NCI-H2196 (cell line): ENCODE data around the gene RSF1.

Experiments used
- DNase-seq: peaks from one replicate; lab custom pipeline; 2025; ENCODE audit not compliant: unreplicated experiment; lab: John Stamatoyannopoulos, UW

The RSF1 gene

GRCh38 chr11:77753230-77753629, 67.3 kb downstream of the RSF1 start:
- DNase-seq, result no peak

DNA sequence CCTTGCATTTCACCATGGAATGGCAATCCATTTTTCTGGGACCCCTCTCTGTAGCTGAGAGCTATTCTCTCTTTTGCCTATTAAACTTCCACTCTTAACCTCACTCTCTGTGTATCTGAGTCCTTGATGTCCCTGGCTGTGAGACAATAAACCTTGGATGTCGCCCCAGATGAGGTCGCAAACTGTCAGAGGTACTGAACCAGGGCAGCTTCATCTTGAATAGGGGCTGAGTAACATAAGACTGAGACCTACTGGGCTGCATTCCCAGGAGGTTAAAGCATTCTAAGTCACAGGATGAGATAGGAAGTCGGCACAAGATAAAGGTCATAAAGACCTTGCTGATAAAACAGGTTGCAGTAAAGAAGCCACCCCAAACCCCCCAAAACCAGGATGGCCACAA, 68.0 kb downstream of the RSF1 start:
- DNase-seq, result no peak

GRCh38 chr11:77750394-77751156, 69.9 kb downstream of the RSF1 start:
- DNase-seq, result no peak

DNA sequence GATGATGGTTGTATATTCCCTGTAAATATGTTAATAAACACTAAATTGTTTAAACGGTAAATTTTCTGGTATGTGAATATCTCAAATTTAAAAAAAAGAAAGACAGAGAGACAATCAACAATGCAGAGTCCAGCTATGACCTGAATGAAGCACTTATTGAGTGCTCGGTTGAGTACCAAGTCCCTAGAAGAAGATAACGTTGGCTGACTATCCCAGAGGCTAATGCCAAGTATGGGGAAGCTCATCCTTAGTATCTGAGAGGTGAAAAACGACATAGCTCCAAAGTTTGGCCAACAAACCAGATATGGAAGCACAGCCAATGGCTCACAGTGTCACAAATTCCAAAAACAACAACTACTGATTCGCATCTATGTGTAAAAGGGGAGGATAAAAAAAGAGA, 71.3 kb downstream of the RSF1 start:
- no peak for DNase-seq

DNA sequence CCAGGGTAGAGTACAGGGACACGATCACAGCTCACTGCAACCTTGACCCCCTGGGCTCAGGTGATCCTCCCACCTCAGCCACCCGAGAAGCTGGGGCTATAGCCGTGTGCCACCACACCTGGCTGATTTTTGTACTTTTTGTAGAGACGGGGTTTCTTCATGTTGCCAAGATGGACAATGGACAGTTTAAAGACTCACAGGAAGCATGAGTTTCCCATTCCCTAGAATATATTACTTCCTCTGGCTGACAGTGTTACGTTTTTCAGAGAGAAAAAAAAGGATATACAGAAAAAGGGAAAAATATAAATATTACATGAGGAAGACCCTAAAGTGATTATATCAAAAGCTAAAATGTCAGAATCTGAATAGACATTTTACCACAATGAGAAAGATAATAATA, 72.3 kb downstream of the RSF1 start:
- no peak for DNase-seq

- DNase-seq, result no peak
Observed at GRCh38 chr11:77747381-77747969, 73.0 kb downstream of the RSF1 start.

DNA sequence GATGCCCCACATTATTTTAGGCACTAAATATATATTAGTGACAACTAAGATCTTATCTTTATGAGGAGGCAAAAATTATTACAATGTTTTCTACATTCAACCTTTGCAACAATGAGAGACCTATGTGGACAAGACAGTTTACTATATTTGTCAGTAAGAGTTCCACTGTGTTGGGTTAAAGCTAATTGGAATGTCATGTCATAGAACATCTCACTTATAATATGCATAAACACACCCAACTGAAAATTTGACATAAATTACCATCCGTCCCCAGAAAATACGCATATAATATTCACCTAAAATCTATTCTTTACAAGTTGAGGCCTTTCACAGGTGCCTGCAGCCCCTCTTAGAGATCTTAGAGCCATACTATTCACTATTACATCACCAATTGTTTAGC, 84.0 kb downstream of the RSF1 start:
- no peak for DNase-seq

DNA sequence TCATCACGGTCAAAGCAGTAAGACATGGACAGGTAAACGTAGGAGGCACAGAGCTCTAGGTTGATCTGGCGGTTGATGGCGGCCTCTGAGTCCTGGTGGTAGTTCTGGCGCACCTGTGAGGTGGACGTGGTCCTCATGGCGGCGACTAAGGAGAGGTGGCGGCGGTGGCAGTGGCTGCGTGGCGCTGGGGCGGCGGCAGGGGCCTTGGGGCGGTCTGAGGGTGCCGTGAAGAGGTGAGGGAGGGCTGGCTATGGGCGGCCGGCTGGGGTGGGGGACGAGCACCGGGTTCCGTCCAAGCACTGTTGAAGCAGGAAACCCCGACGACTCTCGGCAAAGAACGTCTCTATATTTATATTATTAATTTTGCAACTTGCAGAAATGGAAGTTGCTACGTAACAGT, 85.6 kb downstream of the RSF1 start:
- DNase-seq, result no peak

GRCh38 chr11:77732143-77732542, 88.4 kb downstream of the RSF1 start:
- DNase-seq, result no peak

DNA sequence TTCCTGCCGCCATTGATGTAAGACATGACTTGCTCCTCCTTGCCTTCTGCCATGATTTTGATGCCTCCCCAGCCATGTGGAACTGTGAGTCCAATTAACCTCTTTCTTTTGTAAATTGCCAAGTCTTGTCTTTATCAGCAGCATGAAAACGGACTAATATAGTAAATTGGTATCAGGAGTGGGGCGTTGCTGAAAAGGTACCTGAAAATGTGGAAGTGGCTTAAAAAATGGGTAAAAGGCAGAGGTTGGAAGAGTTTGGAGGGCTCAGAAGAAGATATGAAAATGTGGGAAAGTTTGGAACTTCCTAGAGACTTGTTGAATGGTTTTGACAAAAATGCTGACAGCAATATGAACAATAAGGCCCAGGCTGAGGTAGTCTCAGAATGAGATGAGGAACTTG, 89.7 kb downstream of the RSF1 start:
- DNase-seq, result no peak

DNA sequence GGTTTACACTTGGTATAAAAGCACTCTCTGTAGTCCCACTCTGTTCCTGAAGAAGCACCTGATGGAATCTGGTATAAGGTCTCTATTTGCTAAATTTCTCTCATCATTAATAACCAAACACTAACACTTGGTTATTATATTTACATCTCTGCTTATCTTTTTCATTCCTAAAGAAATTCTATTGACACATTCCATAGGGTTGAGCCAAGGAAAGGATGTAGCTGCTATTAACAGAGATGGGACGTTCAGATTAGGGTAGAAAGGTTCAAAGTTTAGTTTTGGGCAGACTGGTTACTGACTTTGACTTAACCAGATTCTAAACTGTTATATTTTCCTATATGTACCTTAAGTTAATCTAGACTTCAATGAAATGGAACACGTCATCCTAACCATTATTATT, 91.5 kb downstream of the RSF1 start:
- no peak for DNase-seq

- DNase-seq, result no peak
Observed at GRCh38 chr11:77728203-77728786, 92.2 kb downstream of the RSF1 start.

DNA sequence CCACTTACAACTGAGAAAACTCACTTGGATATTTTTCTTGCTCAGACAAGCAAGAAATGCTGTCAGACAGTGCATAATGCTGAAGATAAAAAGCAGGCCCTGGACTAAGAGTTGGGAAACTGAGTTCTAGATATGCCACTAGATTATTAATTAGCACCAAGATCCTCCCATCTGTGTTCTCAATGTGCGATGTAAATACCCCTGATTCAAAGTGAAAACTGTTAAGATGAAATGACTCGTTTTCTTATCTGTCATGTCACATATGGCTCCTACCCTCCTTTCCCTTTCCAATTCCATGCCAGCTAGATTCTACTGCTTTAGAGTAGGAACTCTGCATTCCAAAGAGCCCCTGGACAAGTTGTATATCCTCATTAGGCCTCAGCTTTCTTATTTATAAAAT, 94.0 kb downstream of the RSF1 start:
- no peak for DNase-seq

- no peak for DNase-seq
Observed at GRCh38 chr11:77725433-77725832, 95.1 kb downstream of the RSF1 start.

DNA sequence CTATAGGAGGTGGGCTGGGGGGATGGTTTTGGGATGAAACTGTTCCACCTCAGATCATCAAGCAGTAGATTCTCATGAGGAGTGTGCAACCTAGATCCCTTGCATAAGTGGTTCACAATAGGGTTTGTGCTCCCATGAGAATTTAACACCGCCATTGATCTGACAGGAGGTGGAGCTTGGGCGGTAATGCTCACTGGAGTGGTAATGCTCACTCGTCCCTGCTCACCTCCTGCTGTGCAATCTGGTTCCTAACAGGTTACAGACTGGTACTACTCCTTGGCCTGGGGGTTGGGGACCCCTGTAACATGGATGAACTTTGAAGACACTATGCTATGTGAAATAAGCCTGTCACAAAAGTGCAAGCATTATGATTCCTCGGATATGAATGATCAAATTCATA, 95.9 kb downstream of the RSF1 start:
- no peak for DNase-seq

DNA sequence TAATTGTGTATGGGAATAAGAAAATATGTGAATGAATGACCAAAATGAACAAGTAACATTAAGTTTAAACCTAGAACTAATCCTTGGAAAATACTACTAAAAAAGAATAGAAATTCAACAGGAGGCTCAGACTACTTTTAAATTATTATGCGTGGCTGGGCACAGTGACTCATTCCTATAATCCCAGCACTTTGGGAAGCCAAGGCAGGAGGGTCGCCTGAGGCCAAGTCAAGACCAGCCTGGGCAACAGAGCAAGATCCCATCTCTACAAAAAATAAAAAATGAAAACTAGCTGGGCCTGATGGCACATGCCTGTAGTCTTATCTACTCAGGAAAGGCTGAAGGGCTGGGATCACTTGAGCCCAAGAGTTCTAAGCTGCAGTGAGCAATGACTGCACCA, 97.5 kb downstream of the RSF1 start:
- DNase-seq, result no peak

DNA sequence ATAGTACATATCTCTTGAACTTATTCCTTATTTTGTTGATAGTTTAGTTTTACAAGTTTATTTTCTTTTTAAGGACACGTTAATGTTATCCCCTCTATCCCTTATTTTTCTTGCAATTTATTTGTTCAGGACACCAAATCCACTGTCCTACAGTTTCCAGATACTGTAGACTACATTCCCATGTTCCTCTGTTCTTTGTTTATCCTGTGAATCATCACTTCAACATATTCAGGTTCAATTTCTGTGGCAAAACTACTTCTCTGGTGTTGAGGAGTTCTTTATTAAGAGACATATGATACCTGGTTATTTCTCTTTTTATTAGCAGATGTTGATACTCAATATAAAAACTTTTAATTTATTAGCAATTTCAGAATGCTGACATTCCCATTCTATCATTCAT, 110.2 kb downstream of the RSF1 start:
- DNase-seq, result no peak

DNA sequence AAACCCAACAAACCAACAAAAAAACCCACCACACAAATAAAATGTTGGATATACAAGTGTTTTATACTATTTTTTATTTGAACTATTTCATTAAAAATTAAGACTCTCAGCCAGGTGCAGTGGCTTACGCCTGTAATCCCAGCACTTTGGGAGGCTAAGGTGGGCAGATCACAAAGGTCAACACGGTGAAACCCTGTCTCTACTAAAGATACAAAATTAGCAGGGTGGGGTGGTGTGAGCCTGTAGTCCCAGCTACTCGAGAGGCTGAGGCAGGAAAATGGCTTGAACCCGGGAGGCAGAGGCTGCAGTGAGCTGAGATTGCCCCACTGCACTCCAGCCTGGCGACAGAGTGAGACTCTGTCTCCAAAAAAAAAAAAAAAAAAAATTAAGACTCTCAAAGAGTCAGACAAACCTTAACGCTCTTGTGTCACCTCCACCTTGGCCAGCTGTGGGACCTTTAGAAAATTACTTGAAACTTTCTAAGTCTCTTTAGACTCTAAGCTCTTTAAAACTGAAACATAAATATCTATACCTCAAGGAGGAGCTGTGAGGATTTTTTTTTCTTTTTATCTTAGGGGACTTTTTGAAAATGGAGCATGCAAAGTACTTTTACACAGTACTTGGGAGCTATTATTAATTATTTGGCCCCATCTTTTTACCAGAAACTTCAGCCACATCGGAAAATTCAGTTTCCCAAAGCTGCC, 114.5 kb downstream of the RSF1 start:
- DNase-seq, result no peak

- no peak for DNase-seq
Observed at GRCh38 chr11:77705195-77705875, 115.2 kb downstream of the RSF1 start.

- no peak for DNase-seq
Observed at GRCh38 chr11:77704029-77704428, 116.5 kb downstream of the RSF1 start.

DNA sequence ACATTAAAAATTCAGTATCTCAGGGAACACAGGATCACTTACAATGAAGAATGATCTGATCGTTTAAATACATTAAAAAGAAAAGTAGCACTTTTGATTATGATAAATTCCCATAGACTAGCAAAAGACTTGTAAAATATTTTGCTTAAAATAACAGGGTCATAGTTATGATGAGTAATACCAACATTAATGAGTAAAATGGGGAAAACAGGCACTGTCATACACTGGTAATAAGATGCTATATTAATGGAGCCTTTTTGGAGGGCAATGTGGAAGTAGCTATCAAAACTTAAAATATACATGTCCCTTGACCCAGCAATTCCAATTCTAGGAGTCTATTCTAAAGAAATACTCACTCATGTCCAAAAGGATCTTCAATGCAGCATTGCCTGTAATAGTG, 121.1 kb downstream of the RSF1 start:
- DNase-seq, result no peak
